Prostate gland (tissue), 2 donors: Measurements from ENCODE around the gene TMEM201.

ENCODE experiments used
- POLR2A ChIP-seq: fragments of 450-650 bp; IDR thresholded peaks from one replicate; pipeline ENCODE4 v1.6.1; 2016; ENCODE audit warnings: antibody characterized with exemption, mild to moderate bottlenecking
- POLR2AphosphoS5 ChIP-seq: sonication (generic); formaldehyde crosslinking; IDR thresholded peaks from one replicate; pipeline ENCODE4 v1.6.1; 2017; ENCODE audit warnings: antibody characterized with exemption
- TF ChIP-seq, protein P1 (sequence below), 4 experiments: fragments of 200-600 bp in 2 of 4; fragments of 450-650 bp in 2 of 4; sonication (generic) in 2 of 4; IDR thresholded peaks; 1 replicate in 3 of 4; 2 replicates in 1 of 4; pipeline ENCODE4 v1.5.1; 2016 to 2019; ENCODE audit warnings: antibody characterized with exemption in 4 of 4, mild to moderate bottlenecking in 2 of 4, moderate library complexity in 2 of 4

DNA sequence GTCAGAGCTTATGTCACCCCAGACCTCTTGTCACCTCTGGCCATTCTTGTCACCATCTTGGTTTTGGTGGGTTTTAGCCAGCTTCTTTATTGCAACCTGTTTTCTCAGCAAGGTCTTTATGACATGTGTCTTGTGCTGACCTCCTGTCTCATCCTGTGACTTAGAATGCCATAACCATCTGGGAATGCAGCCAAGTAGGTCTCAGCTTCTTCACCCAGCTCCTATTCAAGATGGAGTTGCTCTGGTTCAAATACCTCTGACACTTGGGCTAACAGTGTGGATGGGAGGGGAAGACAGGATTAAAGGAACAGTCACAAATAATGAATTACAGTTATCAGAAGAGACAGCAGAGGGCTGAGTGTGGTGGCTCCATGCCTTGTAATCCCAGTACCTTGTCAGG is 32.3 kb downstream of the TMEM201 start:
- no peak for TF ChIP-seq POLR2A
- TF ChIP-seq, protein P1, sequence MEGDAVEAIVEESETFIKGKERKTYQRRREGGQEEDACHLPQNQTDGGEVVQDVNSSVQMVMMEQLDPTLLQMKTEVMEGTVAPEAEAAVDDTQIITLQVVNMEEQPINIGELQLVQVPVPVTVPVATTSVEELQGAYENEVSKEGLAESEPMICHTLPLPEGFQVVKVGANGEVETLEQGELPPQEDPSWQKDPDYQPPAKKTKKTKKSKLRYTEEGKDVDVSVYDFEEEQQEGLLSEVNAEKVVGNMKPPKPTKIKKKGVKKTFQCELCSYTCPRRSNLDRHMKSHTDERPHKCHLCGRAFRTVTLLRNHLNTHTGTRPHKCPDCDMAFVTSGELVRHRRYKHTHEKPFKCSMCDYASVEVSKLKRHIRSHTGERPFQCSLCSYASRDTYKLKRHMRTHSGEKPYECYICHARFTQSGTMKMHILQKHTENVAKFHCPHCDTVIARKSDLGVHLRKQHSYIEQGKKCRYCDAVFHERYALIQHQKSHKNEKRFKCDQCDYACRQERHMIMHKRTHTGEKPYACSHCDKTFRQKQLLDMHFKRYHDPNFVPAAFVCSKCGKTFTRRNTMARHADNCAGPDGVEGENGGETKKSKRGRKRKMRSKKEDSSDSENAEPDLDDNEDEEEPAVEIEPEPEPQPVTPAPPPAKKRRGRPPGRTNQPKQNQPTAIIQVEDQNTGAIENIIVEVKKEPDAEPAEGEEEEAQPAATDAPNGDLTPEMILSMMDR (IDR thresholded peaks at IDR 0.05): no peak
- no peak for TF ChIP-seq POLR2AphosphoS5
